Measurements from ENCODE around the gene EEF2K. TPM values are rescaled to one million over a fixed set of nuclear protein-coding genes. Genes with fewer than 3 reads are reported as not detected.

EEF2K gene
- total and polyA plus RNA-seq, 2 of the 13 experiments (the other 11 are each of a cell fraction or from before 2014, with no cell fraction given) = 22.0 to 23.8 TPM

GRCh38 chr16:22190081-22190775 is 15.8 kb upstream of the EEF2K start (continued):
- TF ChIP-seq BCLAF1 (IDR thresholded peaks at IDR 0.05) (no peak), RNF2 (conservative IDR thresholded peaks at IDR 0.05; ENCODE audit: low read depth) (peak; percentile 92), ZNF33A (CRISPR knock-in tag; IDR thresholded peaks at IDR 0.05; ENCODE audit: borderline replicate concordance) (no peak), TGIF2 (CRISPR knock-in tag; IDR thresholded peaks at IDR 0.05) (no peak), NFKBIZ (CRISPR knock-in tag; IDR thresholded peaks at IDR 0.05) (no peak), ZMAT3 (CRISPR knock-in tag; conservative IDR thresholded peaks at IDR 0.05) (peak; percentile 88; the same call in 1 of the 2 replicates), ZNF441 (CRISPR knock-in tag; IDR thresholded peaks at IDR 0.05; ENCODE audit: borderline replicate concordance) (peak; percentile 85; the same call in 1 of the 2 replicates), ATRX (CRISPR knock-in tag; IDR thresholded peaks at IDR 0.05; ENCODE audit: borderline replicate concordance) (no peak), DMTF1 (CRISPR knock-in tag; IDR thresholded peaks at IDR 0.05) (peak; percentile 80; the same call in 1 of the 2 replicates), NPAS2 (CRISPR knock-in tag; IDR thresholded peaks at IDR 0.05; ENCODE audit: borderline replicate concordance) (no peak), BORCS8-MEF2B (CRISPR knock-in tag; IDR thresholded peaks at IDR 0.05) (peak; percentile 94)
- TF ChIP-seq, protein P1, sequence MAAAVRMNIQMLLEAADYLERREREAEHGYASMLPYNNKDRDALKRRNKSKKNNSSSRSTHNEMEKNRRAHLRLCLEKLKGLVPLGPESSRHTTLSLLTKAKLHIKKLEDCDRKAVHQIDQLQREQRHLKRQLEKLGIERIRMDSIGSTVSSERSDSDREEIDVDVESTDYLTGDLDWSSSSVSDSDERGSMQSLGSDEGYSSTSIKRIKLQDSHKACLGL (CRISPR knock-in tag; IDR thresholded peaks at IDR 0.05) = peak; percentile 93; the same call in 1 of the 2 replicates

Data from HepG2 (cell line).